Hepatocyte (in vitro differentiated cells): Measurements from ENCODE around the gene ID1. TPM values are rescaled to one million over a fixed set of nuclear protein-coding genes. Genes with fewer than 3 reads are reported as not detected.
A peak's percentile ranks its signal among the peaks of the same experiment; 100 is the strongest.

Experiments
- DNase-seq: peaks from one replicate; pipeline ENCODE4 v3.0.0-alpha.2; 2016; ENCODE audit warnings: low spot score
- H2AFZ ChIP-seq: fragments of 200-600 bp; sonication (generic); 2 replicates; pipeline ENCODE4 v1.6.0; 2016; ENCODE audit warnings: antibody characterized with exemption, mild to moderate bottlenecking
- H3K27ac ChIP-seq: fragments of 200-600 bp; sonication (generic); 2 replicates; pipeline ENCODE4 v1.5.1; 2016; ENCODE audit warnings: mild to moderate bottlenecking
- H3K27me3 ChIP-seq: fragments of 200-600 bp; sonication (generic); 2 replicates; pipeline ENCODE4 v1.6.1; 2016
- H3K36me3 ChIP-seq: fragments of 200-600 bp; sonication (generic); replicated peaks from 2 replicates; pipeline ENCODE4 v1.5.1; 2016; ENCODE audit warnings: low read depth; ENCODE audit not compliant: insufficient read depth
- H3K4me1 ChIP-seq: fragments of 200-600 bp; sonication (generic); 2 replicates; pipeline ENCODE4 v1.5.1; 2016; ENCODE audit warnings: mild to moderate bottlenecking, moderate library complexity; ENCODE audit not compliant: insufficient read depth
- H3K4me2 ChIP-seq: fragments of 200-600 bp; sonication (generic); 2 replicates; pipeline ENCODE4 v1.6.0; 2016
- H3K4me3 ChIP-seq: fragments of 200-600 bp; sonication (generic); 2 replicates; pipeline ENCODE4 v1.5.1; 2016; ENCODE audit warnings: mild to moderate bottlenecking
- H3K79me2 ChIP-seq: fragments of 200-600 bp; sonication (generic); 2 replicates; pipeline ENCODE4 v1.6.0; 2017; ENCODE audit warnings: mild to moderate bottlenecking
- H3K9me2 ChIP-seq: fragments of 200-600 bp; sonication (generic); replicated peaks from 2 replicates; pipeline ENCODE4 v1.6.0; 2017; ENCODE audit warnings: mild to moderate bottlenecking; ENCODE audit not compliant: insufficient read depth
- H3K9me3 ChIP-seq: fragments of 200-600 bp; sonication (generic); 2 replicates; pipeline ENCODE4 v1.5.1; 2016; ENCODE audit warnings: low read depth, mild to moderate bottlenecking
- H4K20me1 ChIP-seq: fragments of 200-600 bp; sonication (generic); 2 replicates; pipeline ENCODE4 v1.6.0; 2016; ENCODE audit warnings: mild to moderate bottlenecking; ENCODE audit not compliant: insufficient read depth, poor library complexity, severe bottlenecking
- CTCF ChIP-seq: fragments of 200-600 bp; sonication (generic); IDR thresholded peaks from 2 replicates; pipeline ENCODE4 v1.5.1; 2016; ENCODE audit warnings: antibody characterized with exemption, mild to moderate bottlenecking; ENCODE audit not compliant: poor library complexity
- EZH2 ChIP-seq: fragments of 200-600 bp; sonication (generic); IDR thresholded peaks from 2 replicates; pipeline ENCODE4 v1.6.1; 2016; ENCODE audit warnings: antibody characterized with exemption, mild to moderate bottlenecking, borderline replicate concordance
- EZH2phosphoT487 ChIP-seq: fragments of 200-600 bp; sonication (generic); IDR thresholded peaks from one replicate; pipeline ENCODE4 v1.6.1; 2018; ENCODE audit warnings: antibody characterized with exemption, mild to moderate bottlenecking, low read depth, moderate library complexity; ENCODE audit not compliant: unreplicated experiment, severe bottlenecking
- WGBS: methylation state at CpG from one replicate; pipeline ENCODE4 v1.1.6; 2016; ENCODE audit warnings: low lambda C conversion rate; ENCODE audit errors: missing lambda C conversion rate; 5-methylcytosine and 5-hydroxymethylcytosine counted together
- polyA plus RNA-seq: library from polyadenylated mRNA; unstranded; fragments of >200 nt; fragmentation: Nextera tagmentation; extraction: Ambion mirVana; gene quantifications from 2 replicates; pipeline ENCODE4 v1.2.1, GENCODE V29; 2016
- total RNA-seq: library from RNA; depleted of rRNA; stranded (reverse); fragments of >200 nt; gene quantifications from 2 replicates; pipeline ENCODE4 v1.2.3, GENCODE V29; 2014

ID1 gene, protein sequence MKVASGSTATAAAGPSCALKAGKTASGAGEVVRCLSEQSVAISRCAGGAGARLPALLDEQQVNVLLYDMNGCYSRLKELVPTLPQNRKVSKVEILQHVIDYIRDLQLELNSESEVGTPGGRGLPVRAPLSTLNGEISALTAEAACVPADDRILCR
- 616 and 651 TPM in 2 replicates for total RNA-seq
- 310 and 388 TPM in 2 replicates for polyA plus RNA-seq

DNA sequence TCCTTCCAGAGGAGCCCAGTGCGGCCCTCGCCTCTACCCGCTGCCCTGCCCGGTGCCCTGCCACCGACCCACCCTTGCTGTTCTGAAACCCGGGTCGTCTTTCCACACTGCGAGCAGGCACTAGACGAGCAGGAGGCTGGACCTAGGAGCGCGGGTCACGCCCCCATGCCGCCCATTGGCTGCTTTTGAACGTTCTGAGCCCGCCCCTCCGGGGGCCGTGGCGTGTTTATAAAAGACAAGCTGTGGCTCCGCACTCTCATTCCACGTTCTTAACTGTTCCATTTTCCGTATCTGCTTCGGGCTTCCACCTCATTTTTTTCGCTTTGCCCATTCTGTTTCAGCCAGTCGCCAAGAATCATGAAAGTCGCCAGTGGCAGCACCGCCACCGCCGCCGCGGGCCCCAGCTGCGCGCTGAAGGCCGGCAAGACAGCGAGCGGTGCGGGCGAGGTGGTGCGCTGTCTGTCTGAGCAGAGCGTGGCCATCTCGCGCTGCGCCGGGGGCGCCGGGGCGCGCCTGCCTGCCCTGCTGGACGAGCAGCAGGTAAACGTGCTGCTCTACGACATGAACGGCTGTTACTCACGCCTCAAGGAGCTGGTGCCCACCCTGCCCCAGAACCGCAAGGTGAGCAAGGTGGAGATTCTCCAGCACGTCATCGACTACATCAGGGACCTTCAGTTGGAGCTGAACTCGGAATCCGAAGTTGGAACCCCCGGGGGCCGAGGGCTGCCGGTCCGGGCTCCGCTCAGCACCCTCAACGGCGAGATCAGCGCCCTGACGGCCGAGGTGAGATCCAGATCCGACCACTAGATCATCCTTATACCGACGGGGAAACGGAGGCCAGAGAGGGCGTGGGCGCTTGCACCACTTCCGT lies at the start of gene ID1:
ID1 (plus strand) TSS at position 259 of the 871 bp plus-strand sequence; CDS start at position 358, 99 bp downstream.
- Histone ChIP-seq H3K4me2 (peak within 1 kb of the TSS; percentile 78), H3K27me3 (no peaks in the 10 kb centered on the region), H3K79me2 (peaks cover 22% of the 10 kb centered on the region), H2AFZ (no peak within 1 kb of the TSS), H3K4me1 (peaks cover 39% of the 10 kb centered on the region), H3K36me3 (no peaks in the 10 kb centered on the region), H3K27ac (peak within 1 kb of the TSS; percentile 97), H4K20me1 (peaks cover 13% of the 10 kb centered on the region), H3K9me3 (no peaks in the 10 kb centered on the region), H3K9me2 (no peaks in the 10 kb centered on the region), H3K4me3 (peak within 1 kb of the TSS; percentile 42)
- peak; percentile 100 for DNase-seq
- WGBS = 2% methylated on average over 74 of the region's 74 CpGs
- TF ChIP-seq EZH2 (no peak), EZH2phosphoT487 (peak; percentile 25)

- Histone ChIP-seq H3K4me3 (no peak overlapping the region), H3K9me2 (no peaks in the 10 kb centered on the region), H3K4me1 (peaks cover 4% of the 10 kb centered on the region), H3K36me3 (no peaks in the 10 kb centered on the region), H2AFZ (no peak overlapping the region), H3K9me3 (no peaks in the 10 kb centered on the region), H3K27me3 (no peaks in the 10 kb centered on the region), H4K20me1 (no peaks in the 10 kb centered on the region), H3K27ac (peak overlapping the region; percentile 12), H3K79me2 (no peaks in the 10 kb centered on the region), H3K4me2 (no peak overlapping the region)
- no peak for TF ChIP-seq EZH2
- TF ChIP-seq EZH2phosphoT487 = no peak
- no peak for DNase-seq
- WGBS = 85% methylated on average over 2 of the region's 2 CpGs
Measured at GRCh38 chr20:31559704-31560093, 45.4 kb upstream of the ID1 start.

- H2AFZ ChIP-seq = no peak overlapping the region
- H3K4me2 ChIP-seq = no peak overlapping the region
- H3K9me2 ChIP-seq = no peaks in the 10 kb centered on the region
- WGBS = 25% methylated on average over 6 of the region's 6 CpGs
- H3K27ac ChIP-seq = peak overlapping the region; percentile 58
- H3K36me3 ChIP-seq = no peaks in the 10 kb centered on the region
- H3K4me3 ChIP-seq = no peak overlapping the region
- TF ChIP-seq EZH2phosphoT487 = no peak
- peak; percentile 98 for TF ChIP-seq CTCF
- TF ChIP-seq EZH2 = no peak
- no peaks in the 10 kb centered on the region for H3K27me3 ChIP-seq
- no peaks in the 10 kb centered on the region for H3K9me3 ChIP-seq
- H3K4me1 ChIP-seq = peaks cover 4% of the 10 kb centered on the region
- DNase-seq = peak; percentile 83
- no peaks in the 10 kb centered on the region for H4K20me1 ChIP-seq
- H3K79me2 ChIP-seq = no peaks in the 10 kb centered on the region
Measured at GRCh38 chr20:31560094-31560745, 44.9 kb upstream of the ID1 start.

DNA sequence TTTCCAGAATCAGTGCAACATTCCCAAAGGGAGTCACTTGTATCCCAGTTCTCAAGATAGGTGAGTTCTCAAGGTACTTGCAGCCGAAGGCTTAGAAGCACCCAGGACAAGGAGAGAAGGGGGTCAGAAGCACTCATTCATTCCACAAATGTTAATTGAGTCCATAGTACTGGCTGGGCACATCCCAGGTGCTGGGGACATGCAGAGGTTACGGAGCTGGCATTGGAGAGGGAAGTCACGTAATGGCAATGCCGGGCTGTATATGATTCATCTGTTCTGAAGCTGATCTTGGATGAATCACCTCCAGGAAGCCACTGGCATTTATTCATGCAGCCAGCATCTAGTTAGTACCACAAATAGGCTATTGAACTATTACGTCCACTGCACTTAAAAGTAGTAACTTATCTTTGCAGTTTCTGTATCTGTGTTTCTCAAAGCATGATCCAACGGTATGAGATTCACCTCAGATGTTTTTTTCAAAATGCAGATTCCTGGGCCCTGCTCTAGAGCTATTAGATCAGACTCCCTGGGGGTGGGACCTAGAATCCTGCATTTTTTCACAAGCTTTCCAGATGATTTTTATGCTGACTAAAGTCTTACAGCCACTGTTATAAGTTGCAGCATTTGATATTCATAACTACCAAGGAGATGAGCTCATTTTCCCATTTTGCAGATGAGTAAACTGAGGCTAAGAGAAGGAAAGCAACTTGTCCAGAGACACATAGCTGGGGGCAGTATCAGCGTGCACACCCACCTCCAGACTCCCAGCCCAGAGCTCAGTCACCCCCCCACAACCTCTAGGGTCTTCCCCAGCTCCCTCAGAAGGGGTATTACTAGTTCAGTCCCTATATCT lies 44.1 kb upstream of the ID1 start:
- no peaks in the 10 kb centered on the region for H4K20me1 ChIP-seq
- H3K4me1 ChIP-seq = peaks cover 4% of the 10 kb centered on the region
- no peaks in the 10 kb centered on the region for H3K36me3 ChIP-seq
- peak; percentile 66 for DNase-seq
- no peak overlapping the region for H3K4me3 ChIP-seq
- no peaks in the 10 kb centered on the region for H3K27me3 ChIP-seq
- no peak for TF ChIP-seq CTCF
- no peak for TF ChIP-seq EZH2
- no peak overlapping the region for H3K4me2 ChIP-seq
- H3K9me3 ChIP-seq = no peaks in the 10 kb centered on the region
- no peaks in the 10 kb centered on the region for H3K79me2 ChIP-seq
- H3K27ac ChIP-seq = peak overlapping the region; percentile 58
- no peaks in the 10 kb centered on the region for H3K9me2 ChIP-seq
- H2AFZ ChIP-seq = no peak overlapping the region
- WGBS = 83% methylated on average over 7 of the region's 7 CpGs
